Measurements from ENCODE around the gene MYADML2.

The MYADML2 gene

DNA sequence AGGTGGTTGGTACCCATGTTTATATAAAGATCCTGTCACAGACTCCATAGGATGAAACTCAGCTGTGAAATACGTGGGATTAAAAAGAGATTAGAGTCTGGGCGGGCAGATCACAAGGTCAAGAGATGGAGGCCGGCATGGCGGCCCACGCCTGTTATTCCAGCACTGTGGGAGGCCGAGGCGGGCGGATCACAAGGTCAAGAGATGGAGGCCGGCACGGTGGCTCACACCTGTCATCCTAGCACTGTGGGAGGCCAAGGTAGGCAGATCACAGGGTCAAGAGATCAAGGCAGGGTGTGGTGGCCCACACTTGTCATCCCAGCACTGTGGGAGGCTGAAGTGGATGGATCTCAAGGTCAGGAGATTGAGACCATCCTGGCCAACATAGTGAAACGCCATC lies 51.6 kb downstream of the MYADML2 start:
- no peak for DNase-seq

DNA sequence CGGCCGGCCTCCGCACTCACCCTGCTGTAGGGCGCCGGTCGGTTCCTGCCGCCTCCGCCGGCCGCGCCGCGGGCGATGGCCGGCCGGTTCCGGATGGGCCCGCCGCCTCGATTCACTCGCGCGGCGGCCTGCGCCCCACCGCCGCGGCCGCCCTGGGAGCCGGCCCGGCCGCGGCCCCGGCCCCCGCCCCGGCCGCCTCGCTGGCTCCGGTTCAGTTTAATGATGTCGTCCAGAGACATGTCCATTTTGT lies 55.8 kb downstream of the MYADML2 start:
- no peak for DNase-seq

DNA sequence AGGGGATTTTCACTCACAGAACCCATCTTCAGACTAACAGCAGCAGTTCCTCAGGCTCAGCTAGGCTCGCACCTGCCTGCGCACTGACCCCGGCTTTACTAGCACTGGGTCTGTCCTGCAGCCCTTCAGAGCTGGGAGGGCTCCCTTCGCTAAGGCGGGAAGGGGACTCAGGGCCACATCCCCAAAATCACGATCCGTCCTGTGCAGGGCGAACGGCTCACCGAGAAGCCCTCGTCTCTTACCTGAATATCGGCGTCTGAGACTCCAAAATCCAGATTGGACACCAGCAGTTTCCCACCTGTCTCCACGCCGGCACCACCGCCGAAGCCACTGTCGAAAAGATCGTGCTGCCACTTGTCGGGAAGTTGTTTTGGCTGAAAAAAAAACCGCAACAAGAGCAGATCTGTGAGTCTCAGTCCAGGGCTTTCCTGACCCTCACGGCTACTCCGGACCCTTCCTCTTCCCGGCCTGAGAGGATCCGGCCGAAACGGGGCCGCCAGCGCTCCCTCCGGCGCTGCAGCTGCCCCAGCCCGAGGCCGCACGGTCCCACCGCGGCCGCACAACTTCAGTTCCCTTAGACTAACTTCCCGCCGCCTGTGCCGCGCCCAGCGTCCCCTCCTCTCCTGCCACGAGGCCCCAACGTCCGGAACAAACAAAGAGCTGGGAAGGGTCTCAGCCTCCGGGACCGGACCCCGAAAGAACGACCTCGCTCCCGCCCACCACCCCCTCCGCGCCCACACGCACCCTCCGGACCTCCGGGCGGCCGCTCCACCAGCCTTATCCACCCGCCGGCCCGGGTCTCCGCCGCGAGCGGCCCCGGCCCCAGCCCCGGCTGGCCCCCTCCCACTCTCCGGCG lies 56.4 kb downstream of the MYADML2 start:
- no peak for DNase-seq
